Trophoblast cell (in vitro differentiated cells and primary cell): ENCODE measurements around the gene OR10H5.

Source experiments
- DNase-seq, 2 donors: peaks; one replicate each; pipeline ENCODE4 v3.0.0-alpha.2; 2016
- H2AFZ ChIP-seq: 2 replicates; pipeline ENCODE4 v1.6.1; 2013; ENCODE audit warnings: low read length, moderate library complexity, mild to moderate bottlenecking; ENCODE audit not compliant: insufficient read depth, poor library complexity
- H2AK5ac ChIP-seq: 2 replicates; pipeline ENCODE4 v1.6.1; 2013; ENCODE audit warnings: mild to moderate bottlenecking, low read length
- H2BK120ac ChIP-seq: 2 replicates; pipeline ENCODE4 v1.6.1; 2013; ENCODE audit warnings: low read length, mild to moderate bottlenecking, moderate library complexity; ENCODE audit not compliant: insufficient read depth, poor library complexity
- H2BK12ac ChIP-seq: 2 replicates; pipeline ENCODE4 v1.6.1; 2013; ENCODE audit warnings: mild to moderate bottlenecking, low read length, moderate library complexity
- H2BK5ac ChIP-seq: 2 replicates; pipeline ENCODE4 v1.6.1; 2013; ENCODE audit warnings: low read length, low read depth, moderate library complexity, mild to moderate bottlenecking; ENCODE audit not compliant: poor library complexity
- H3K14ac ChIP-seq: 2 replicates; pipeline ENCODE4 v1.6.1; 2013; ENCODE audit warnings: mild to moderate bottlenecking, low read length
- H3K18ac ChIP-seq: 2 replicates; pipeline ENCODE4 v1.6.1; 2013; ENCODE audit warnings: mild to moderate bottlenecking, low read length
- H3K23ac ChIP-seq: 2 replicates; pipeline ENCODE4 v1.6.1; 2013; ENCODE audit warnings: low read length
- H3K27ac ChIP-seq: 2 replicates; pipeline ENCODE4 v1.5.1; 2013; ENCODE audit warnings: low read depth, mild to moderate bottlenecking, inconsistent platforms, low read length, moderate library complexity
- H3K27me3 ChIP-seq: 2 replicates; pipeline ENCODE4 v1.6.1; 2013; ENCODE audit warnings: inconsistent platforms, mild to moderate bottlenecking, low read length, moderate library complexity; ENCODE audit not compliant: insufficient read depth
- H3K36me3 ChIP-seq, 2 experiments: 1 replicate in 1 of 2; 2 replicates in 1 of 2; pipeline ENCODE4 v1.6.1; 2013; ENCODE audit warnings: low read length in 2 of 2, mild to moderate bottlenecking in 2 of 2, moderate library complexity in 1 of 2; ENCODE audit not compliant: insufficient read depth in 2 of 2, control insufficient read depth in 1 of 2
- H3K4ac ChIP-seq: 2 replicates; pipeline ENCODE4 v1.6.1; 2013; ENCODE audit warnings: low read depth, mild to moderate bottlenecking, low read length, moderate library complexity
- H3K4me1 ChIP-seq, 2 experiments: 1 replicate in 1 of 2; 2 replicates in 1 of 2; pipeline ENCODE4 v1.6.1; 2013; ENCODE audit warnings: low read length in 2 of 2, mild to moderate bottlenecking in 2 of 2, moderate library complexity in 1 of 2; ENCODE audit not compliant: insufficient read depth in 2 of 2, control insufficient read depth in 1 of 2
- H3K4me2 ChIP-seq: 2 replicates; pipeline ENCODE4 v1.6.1; 2013; ENCODE audit warnings: inconsistent platforms, mild to moderate bottlenecking, low read length, moderate library complexity
- H3K4me3 ChIP-seq: 2 replicates; pipeline ENCODE4 v1.5.1; 2013; ENCODE audit warnings: mild to moderate bottlenecking, low read depth, low read length, inconsistent platforms
- H3K79me1 ChIP-seq: one replicate; pipeline ENCODE4 v1.6.1; 2013; ENCODE audit warnings: low read length
- H3K79me2 ChIP-seq: 2 replicates; pipeline ENCODE4 v1.6.1; 2013; ENCODE audit warnings: low read length, mild to moderate bottlenecking; ENCODE audit not compliant: control insufficient read depth, insufficient read depth, poor library complexity
- H3K9ac ChIP-seq: 2 replicates; pipeline ENCODE4 v1.6.1; 2013; ENCODE audit warnings: mild to moderate bottlenecking, low read length
- H3K9me3 ChIP-seq: 2 replicates; pipeline ENCODE4 v1.6.1; 2013; ENCODE audit warnings: low read depth, mild to moderate bottlenecking, control low read depth, inconsistent platforms, low read length; ENCODE audit not compliant: insufficient read depth
- H4K12ac ChIP-seq: 2 replicates; pipeline ENCODE4 v1.6.1; 2013; ENCODE audit warnings: low read depth, mild to moderate bottlenecking, low read length, moderate library complexity
- H4K8ac ChIP-seq: 2 replicates; pipeline ENCODE4 v1.6.1; 2013; ENCODE audit warnings: low read depth, mild to moderate bottlenecking, low read length, moderate library complexity
- H4K91ac ChIP-seq: one replicate; pipeline ENCODE4 v1.6.1; 2013; ENCODE audit warnings: low read depth, mild to moderate bottlenecking, low read length, moderate library complexity
- WGBS: extraction: QIAGEN DNeasy Blood & Tissue Kit; methylation state at CpG from one replicate; pipeline ENCODE4 v1.1.7; 2013; ENCODE audit warnings: missing lambda C conversion rate; ENCODE audit not compliant: insufficient read length, insufficient coverage; ENCODE audit errors: extremely low coverage; 5-methylcytosine and 5-hydroxymethylcytosine counted together

The OR10H5 gene

DNA sequence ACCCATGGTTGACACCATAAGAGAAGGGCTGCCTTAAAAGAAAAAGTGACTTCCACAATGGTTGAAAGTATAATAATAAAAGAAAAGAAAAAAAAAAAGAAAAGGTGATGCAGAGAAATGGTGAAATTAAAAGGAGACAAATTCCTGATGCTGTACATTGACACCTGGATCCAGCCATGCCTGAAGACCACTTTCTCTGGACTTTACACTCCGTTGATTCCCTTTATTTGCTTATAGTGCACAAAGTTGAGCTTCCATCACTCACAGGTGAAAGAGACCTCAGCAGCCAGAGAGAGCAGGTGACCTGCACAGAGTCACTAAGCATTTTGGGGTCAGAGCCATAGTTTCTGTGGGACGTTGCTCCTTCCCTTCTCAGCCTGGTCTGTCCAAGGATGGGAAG is 12.2 kb upstream of the OR10H5 start:
- H3K9me3 ChIP-seq, result peaks cover 49% of the 10 kb centered on the region
- no peak for DNase-seq
- no peak overlapping the region for H4K91ac ChIP-seq
- no peak overlapping the region for H2BK12ac ChIP-seq
- no peaks in the 10 kb centered on the region for H3K36me3 ChIP-seq
- no peak overlapping the region for H3K9ac ChIP-seq
- no peak overlapping the region for H3K18ac ChIP-seq
- H3K79me1 ChIP-seq, result no peaks in the 10 kb centered on the region
- H2BK5ac ChIP-seq, result no peak overlapping the region
- no peaks in the 10 kb centered on the region for H3K4me1 ChIP-seq
- no peaks in the 10 kb centered on the region for H3K27me3 ChIP-seq
- no peak overlapping the region for H2AFZ ChIP-seq
- H4K8ac ChIP-seq, result no peak overlapping the region
- no peaks in the 10 kb centered on the region for H3K79me2 ChIP-seq
- no peak overlapping the region for H3K4me2 ChIP-seq
- no CpG with 5 or more reads among the region's 2 CpGs for WGBS
- no peak overlapping the region for H2BK120ac ChIP-seq
- H4K12ac ChIP-seq, result no peak overlapping the region
- no peak overlapping the region for H3K23ac ChIP-seq
- no peak overlapping the region for H2AK5ac ChIP-seq
- no peak overlapping the region for H3K27ac ChIP-seq
- H3K4ac ChIP-seq, result no peak overlapping the region
- H3K4me3 ChIP-seq, result no peak overlapping the region
- no peak overlapping the region for H3K14ac ChIP-seq

DNA sequence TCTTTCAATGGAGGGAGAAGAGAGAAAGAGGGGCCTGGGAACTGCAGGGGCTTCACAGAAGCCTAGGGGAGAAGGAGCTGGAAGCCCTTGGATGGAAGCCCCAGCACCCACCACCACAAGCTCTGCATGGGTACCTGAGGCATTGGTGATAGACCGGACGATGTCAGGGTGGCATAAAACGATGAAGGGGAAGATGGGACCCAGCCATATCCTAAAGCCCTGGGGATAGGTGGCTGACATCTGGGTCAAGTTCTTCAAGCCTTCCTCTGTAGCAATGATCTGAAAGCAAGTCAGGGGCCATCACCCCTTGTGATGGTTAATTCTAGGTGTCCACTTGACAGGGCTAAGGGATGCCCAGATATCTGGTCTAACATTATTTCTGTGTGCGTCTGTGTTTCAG is 11.2 kb upstream of the OR10H5 start:
- Histone ChIP-seq H3K36me3 (no peaks in the 10 kb centered on the region), H4K8ac (no peak overlapping the region), H3K79me1 (no peaks in the 10 kb centered on the region), H3K9me3 (peaks cover 56% of the 10 kb centered on the region), H3K18ac (no peak overlapping the region), H2BK5ac (no peak overlapping the region), H2BK12ac (no peak overlapping the region), H3K14ac (no peak overlapping the region), H3K79me2 (no peaks in the 10 kb centered on the region), H3K9ac (no peak overlapping the region), H3K27me3 (no peaks in the 10 kb centered on the region), H3K4ac (no peak overlapping the region), H3K4me2 (no peak overlapping the region), H4K91ac (no peak overlapping the region), H2AK5ac (no peak overlapping the region), H3K27ac (no peak overlapping the region), H2BK120ac (no peak overlapping the region), H4K12ac (no peak overlapping the region), H2AFZ (no peak overlapping the region), H3K4me1 (no peaks in the 10 kb centered on the region), H3K4me3 (no peak overlapping the region), H3K23ac (no peak overlapping the region)
- no CpG with 5 or more reads among the region's 4 CpGs for WGBS
- DNase-seq, result no peak

DNA sequence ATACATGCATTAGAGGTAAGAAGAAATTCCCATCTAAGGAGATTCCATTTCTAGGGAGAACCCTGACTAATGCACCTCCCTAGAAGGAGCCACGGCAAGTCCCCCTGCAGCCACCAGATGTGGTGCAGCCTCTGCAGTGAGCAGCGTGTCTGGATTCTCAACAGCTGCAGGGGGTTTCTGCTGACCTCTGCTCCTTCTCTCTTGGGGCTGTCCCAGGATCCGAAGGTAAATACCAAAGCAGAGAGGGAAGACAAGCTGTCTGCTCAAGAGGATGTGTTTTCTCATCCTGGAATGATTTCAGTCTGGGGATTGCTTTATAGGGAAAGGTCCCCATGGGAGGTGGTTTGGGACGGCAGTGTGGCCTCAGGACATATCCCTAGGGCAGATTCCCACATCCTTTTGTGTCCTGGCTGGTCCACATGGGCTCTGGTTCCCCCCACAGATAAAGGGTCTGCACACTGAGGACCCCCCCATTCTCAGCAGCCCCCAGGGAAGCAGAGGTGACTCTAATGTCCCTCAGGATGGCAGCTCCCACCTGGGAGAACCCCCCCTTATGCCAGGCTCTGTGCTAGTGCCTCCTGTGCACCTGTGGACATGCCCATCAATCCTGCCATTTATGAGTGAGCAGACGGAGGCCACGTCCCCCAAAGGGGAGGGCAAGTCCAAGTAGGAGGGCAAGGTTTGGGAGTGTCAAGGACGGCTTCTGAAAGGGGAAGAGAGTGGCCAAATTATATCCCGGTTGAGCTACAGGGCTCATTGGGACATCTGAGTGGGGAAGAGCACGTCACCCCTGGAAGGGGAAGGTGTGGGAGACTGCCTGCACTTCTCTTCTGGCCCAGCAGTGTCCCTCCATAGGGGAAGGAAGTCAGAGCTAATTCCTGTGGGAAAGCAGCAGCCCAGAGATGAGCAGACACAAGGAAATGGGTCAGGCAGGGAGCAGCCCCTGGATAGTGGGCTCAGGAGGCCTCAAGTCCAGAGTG is 10.2 kb upstream of the OR10H5 start:
- H2BK5ac ChIP-seq, result no peak overlapping the region
- H2BK120ac ChIP-seq, result no peak overlapping the region
- no CpG with 5 or more reads among the region's 9 CpGs for WGBS

DNA sequence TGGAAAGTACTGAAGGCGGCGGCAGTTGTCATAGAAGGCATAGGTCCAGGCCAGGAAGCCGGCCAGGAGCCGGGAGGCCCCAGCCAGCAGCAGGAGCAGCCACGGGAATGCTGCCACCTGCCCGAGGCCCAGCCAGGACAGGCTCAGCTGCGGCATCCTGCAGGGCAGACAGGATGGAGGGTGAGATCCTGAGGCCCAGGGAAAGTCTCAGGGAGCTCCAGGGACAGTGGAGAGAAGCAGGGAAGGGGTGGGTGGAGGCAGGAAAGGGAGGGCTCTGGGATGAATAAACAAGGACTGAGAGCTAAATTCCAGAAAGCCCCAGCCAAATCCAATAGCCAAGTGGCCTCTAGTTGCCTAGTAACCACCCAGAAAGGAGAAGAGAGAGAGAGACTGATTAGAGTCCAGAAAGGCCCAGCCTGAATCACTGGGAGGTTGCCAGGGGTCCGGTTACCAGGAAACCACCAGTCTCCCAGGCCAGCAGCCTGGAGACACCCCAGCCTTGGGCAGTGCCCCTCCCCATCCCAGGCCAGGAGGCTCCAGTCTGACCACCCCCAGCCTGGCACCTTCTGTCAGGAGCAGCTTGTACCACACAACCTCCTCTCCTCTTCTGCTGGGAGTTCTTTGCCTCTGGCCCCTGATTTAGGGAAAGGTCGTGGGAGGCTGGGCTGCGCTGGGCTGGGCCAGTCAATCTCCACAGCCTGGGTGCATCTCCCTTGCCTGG is 7.5 kb upstream of the OR10H5 start:
- no peak for DNase-seq
- Histone ChIP-seq H3K14ac (no peak overlapping the region), H3K4me2 (no peak overlapping the region), H2AK5ac (no peak overlapping the region), H2BK12ac (no peak overlapping the region), H3K27me3 (no peaks in the 10 kb centered on the region), H2BK120ac (no peak overlapping the region), H3K9me3 (peaks cover 58% of the 10 kb centered on the region), H3K27ac (no peak overlapping the region), H3K4me3 (no peak overlapping the region), H3K23ac (no peak overlapping the region), H2AFZ (no peak overlapping the region), H2BK5ac (no peak overlapping the region), H4K12ac (no peak overlapping the region), H3K36me3 (no peaks in the 10 kb centered on the region), H3K79me2 (no peaks in the 10 kb centered on the region), H3K4ac (no peak overlapping the region), H3K79me1 (no peaks in the 10 kb centered on the region), H3K4me1 (no peaks in the 10 kb centered on the region), H3K9ac (no peak overlapping the region), H4K8ac (no peak overlapping the region), H3K18ac (no peak overlapping the region), H4K91ac (no peak overlapping the region)
- no CpG with 5 or more reads among the region's 10 CpGs for WGBS

More for the DNA sequence above, 10.2 kb upstream of the OR10H5 start:
- H3K27me3 ChIP-seq, result no peaks in the 10 kb centered on the region
- no peak overlapping the region for H3K4ac ChIP-seq
- no peak for DNase-seq
- H3K27ac ChIP-seq, result no peak overlapping the region
- no peak overlapping the region for H3K23ac ChIP-seq
- H3K79me2 ChIP-seq, result no peaks in the 10 kb centered on the region
- H3K79me1 ChIP-seq, result no peaks in the 10 kb centered on the region
- no peak overlapping the region for H3K4me3 ChIP-seq
- no peak overlapping the region for H3K9ac ChIP-seq
- no peak overlapping the region for H3K14ac ChIP-seq
- H3K18ac ChIP-seq, result no peak overlapping the region
- no peak overlapping the region for H4K12ac ChIP-seq
- no peak overlapping the region for H4K8ac ChIP-seq
- no peak overlapping the region for H2AK5ac ChIP-seq
- H4K91ac ChIP-seq, result no peak overlapping the region
- H3K9me3 ChIP-seq, result peaks cover 62% of the 10 kb centered on the region
- H2AFZ ChIP-seq, result no peak overlapping the region
- H3K36me3 ChIP-seq, result no peaks in the 10 kb centered on the region
- H3K4me1 ChIP-seq, result no peaks in the 10 kb centered on the region
- H2BK12ac ChIP-seq, result no peak overlapping the region
- H3K4me2 ChIP-seq, result no peak overlapping the region
